NK-92 treated with Interleukin-12 subunit alpha and Interleukin-12 subunit beta, amount 100 ng/mL, for 24 hours (cell line): ENCODE results near the gene EPHB3.

ENCODE experiments used
- DNase-seq: peaks from one replicate; lab custom pipeline; 2025; lab: John Stamatoyannopoulos, UW

EPHB3 gene

GRCh38 chr3:184564685-184565385 is 3.2 kb downstream of the EPHB3 start:
- no peak for DNase-seq

GRCh38 chr3:184565421-184566211 is 4.0 kb downstream of the EPHB3 start:
- DNase-seq = no peak

- no peak for DNase-seq
Measured at GRCh38 chr3:184566441-184567414, 5.1 kb downstream of the EPHB3 start.

GRCh38 chr3:184567946-184568559 is 6.5 kb downstream of the EPHB3 start:
- no peak for DNase-seq

GRCh38 chr3:184568560-184568923 is 7.0 kb downstream of the EPHB3 start:
- DNase-seq = no peak

- DNase-seq = no peak
Measured at GRCh38 chr3:184568924-184569829, 7.6 kb downstream of the EPHB3 start.

- no peak for DNase-seq
Measured at GRCh38 chr3:184570035-184570434, 8.4 kb downstream of the EPHB3 start.

GRCh38 chr3:184570489-184570888 is 8.9 kb downstream of the EPHB3 start:
- no peak for DNase-seq

GRCh38 chr3:184571750-184572377 is 10.3 kb downstream of the EPHB3 start:
- DNase-seq = no peak

GRCh38 chr3:184572633-184573270 is 11.2 kb downstream of the EPHB3 start:
- no peak for DNase-seq

GRCh38 chr3:184574515-184575417 is 13.2 kb downstream of the EPHB3 start:
- DNase-seq = peak; percentile 52

- no peak for DNase-seq
Measured at GRCh38 chr3:184575701-184576100, 14.1 kb downstream of the EPHB3 start.

GRCh38 chr3:184576457-184577240 is 15.1 kb downstream of the EPHB3 start:
- DNase-seq = no peak

GRCh38 chr3:184577546-184577945 is 16.0 kb downstream of the EPHB3 start:
- DNase-seq = no peak

- DNase-seq = no peak
Measured at GRCh38 chr3:184578218-184578617, 16.6 kb downstream of the EPHB3 start.

- DNase-seq = no peak
Measured at GRCh38 chr3:184578822-184579221, 17.2 kb downstream of the EPHB3 start.

GRCh38 chr3:184579513-184579912 is 17.9 kb downstream of the EPHB3 start:
- no peak for DNase-seq

GRCh38 chr3:184580376-184580775 is 18.8 kb downstream of the EPHB3 start:
- DNase-seq = no peak
